K562 (cell line): ENCODE measurements around the gene PIP5K1B. TPM values are rescaled to one million over a fixed set of nuclear protein-coding genes. Genes with fewer than 3 reads are reported as not detected.

Experiments used
- ATF7 ChIP-seq: fragments of 450-650 bp; IDR thresholded peaks from 2 replicates; pipeline ENCODE4 v1.7.1; 2014; ENCODE audit warnings: mild to moderate bottlenecking, moderate library complexity
- DIDO1 ChIP-seq: fragments of 450-650 bp; IDR thresholded peaks from 2 replicates; pipeline ENCODE4 v1.6.1; 2016; ENCODE audit warnings: low read depth, missing biosample characterization, missing genetic modification characterization
- FOXJ3 ChIP-seq: sonication (generic); formaldehyde crosslinking; IDR thresholded peaks from 2 replicates; pipeline ENCODE4 v1.4.0; 2020; ENCODE audit warnings: mild to moderate bottlenecking, missing genetic modification reagents
- HDAC3 ChIP-seq: fragments of 450-650 bp; IDR thresholded peaks from 2 replicates; pipeline ENCODE4 v1.6.1; 2018; ENCODE audit warnings: borderline replicate concordance, mild to moderate bottlenecking, moderate library complexity; ENCODE audit not compliant: partially characterized antibody
- HDAC6 ChIP-seq: IDR thresholded peaks from 2 replicates; pipeline ENCODE4 v1.6.1; 2012; ENCODE audit warnings: low read depth, mild to moderate bottlenecking, control low read depth, inconsistent platforms, low read length, moderate library complexity
- KHSRP ChIP-seq: fragments of 450-650 bp; IDR thresholded peaks from 2 replicates; pipeline ENCODE4 v1.6.1; 2017
- MBD2 ChIP-seq: sonication (generic); IDR thresholded peaks from 2 replicates; pipeline ENCODE4 v1.6.1; 2016; ENCODE audit warnings: low read depth, borderline replicate concordance
- NFYB ChIP-seq: IDR thresholded peaks from 2 replicates; pipeline ENCODE4 v1.6.1; 2011; ENCODE audit warnings: mild to moderate bottlenecking, moderate library complexity; ENCODE audit not compliant: insufficient read length; ENCODE audit errors: extremely low read depth
- RAD21 ChIP-seq, 2 experiments: fragments of 250-450 bp in 1 of 2; fragments of 450-650 bp in 1 of 2; sonication (Bioruptor Pico) in 1 of 2; formaldehyde crosslinking in 1 of 2; IDR thresholded peaks in 1 of 2; conservative IDR thresholded peaks in 1 of 2; 2 replicates each; pipeline versions ENCODE4 v1.4.0 to v1.8.0; 2020 to 2022; ENCODE audit warnings: mild to moderate bottlenecking in 2 of 2, moderate library complexity in 1 of 2
- RBM34 ChIP-seq: fragments of 200-400 bp; formaldehyde crosslinking; IDR thresholded peaks from 2 replicates; pipeline ENCODE4 v1.6.1; 2018; ENCODE audit warnings: low read length, borderline replicate concordance; ENCODE audit not compliant: insufficient read depth
- SMARCB1 ChIP-seq: IDR thresholded peaks from 2 replicates; pipeline ENCODE4 v1.6.1; 2011; ENCODE audit warnings: improper control_type of control experiment, low read depth; ENCODE audit not compliant: insufficient read length
- SNRNP70 ChIP-seq: fragments of 200-400 bp; formaldehyde crosslinking; optimal IDR thresholded peaks from 2 replicates; pipeline ENCODE3; 2017; ENCODE audit warnings: low read depth, low read length
- SPI1 ChIP-seq: IDR thresholded peaks from 2 replicates; pipeline ENCODE4 v1.6.1; 2011; ENCODE audit warnings: low read depth, low read length, control low read depth, borderline replicate concordance
- ZBTB7A ChIP-seq: IDR thresholded peaks from 2 replicates; pipeline ENCODE4 v1.6.1; 2011; ENCODE audit warnings: low read depth, mild to moderate bottlenecking, low read length, moderate library complexity, borderline replicate concordance; ENCODE audit not compliant: control insufficient read depth
- ZNF134 ChIP-seq: fragments of 250-450 bp; sonication (Bioruptor Pico); conservative IDR thresholded peaks from 2 replicates; pipeline ENCODE4 v1.4.0; 2020
- ZNF165 ChIP-seq: fragments of 250-450 bp; sonication (Bioruptor Pico); IDR thresholded peaks from 2 replicates; pipeline ENCODE4 v1.4.0; 2020; ENCODE audit warnings: borderline replicate concordance
- ZNF408 ChIP-seq: fragments of 250-450 bp; sonication (Bioruptor Pico); IDR thresholded peaks from 2 replicates; pipeline ENCODE4 v1.4.0; 2020; ENCODE audit warnings: low read depth, mild to moderate bottlenecking, moderate library complexity
- ZNF79 ChIP-seq: fragments of 250-450 bp; sonication (Bioruptor Pico); IDR thresholded peaks from 2 replicates; pipeline ENCODE4 v1.4.0; 2020; ENCODE audit warnings: low read depth, mild to moderate bottlenecking, moderate library complexity
- polyA plus RNA-seq, 8 experiments: library from polyadenylated mRNA; depleted of rRNA in 4 of 8; stranded (reverse) in 5 of 8; unstranded in 3 of 8; fragments of >200 nt; fragmentation: Nextera tagmentation in 2 of 8; fragmentation: Illumina TruSeq in 1 of 8; extraction: Ambion mirVana in 2 of 8; extraction: Trizol in 1 of 8; gene quantifications; 2 replicates each; pipeline versions ENCODE4 v1.2.1 to v1.2.3, GENCODE V29; 2011 to 2014; ENCODE audit warnings: inconsistent platforms in 1 of 8, missing spikeins in 1 of 8
- total RNA-seq, 7 experiments: library from RNA; depleted of rRNA in 6 of 7; stranded (reverse); fragments of >200 nt in 6 of 7; fragmentation: Illumina TruSeq in 2 of 7; extraction: Trizol in 2 of 7; gene quantifications; 2 replicates each; pipeline versions ENCODE4 v1.2.1 to v1.2.3, GENCODE V29; 2011 to 2021; ENCODE audit warnings: low replicate concordance in 1 of 7
- TF ChIP-seq, protein P1 (sequence below), 2 experiments: fragments of 450-650 bp in 1 of 2; IDR thresholded peaks; 2 replicates each; pipeline ENCODE4 v1.6.1; 2011 to 2017; ENCODE audit warnings: low read depth in 2 of 2, antibody characterized with exemption in 1 of 2, borderline replicate concordance in 1 of 2, low read length in 1 of 2, mild to moderate bottlenecking in 1 of 2, mixed read lengths in 1 of 2; ENCODE audit not compliant: control insufficient read depth in 1 of 2
- TF ChIP-seq, protein P2 (sequence below): fragments of 250-450 bp; sonication (Bioruptor Pico); IDR thresholded peaks from 2 replicates; pipeline ENCODE4 v1.5.0; 2020; ENCODE audit warnings: mild to moderate bottlenecking
- TF ChIP-seq, protein P3 (sequence below): fragments of 250-450 bp; sonication (Bioruptor Pico); IDR thresholded peaks from 2 replicates; pipeline ENCODE4 v1.9.0; 2021; ENCODE audit warnings: mild to moderate bottlenecking, inconsistent platforms

Gene PIP5K1B
- total and polyA plus RNA-seq, 9 of the 15 experiments (the other 6 are each of a cell fraction or from before 2014, with no cell fraction given) = 3.1 to 12.9 (median 7.4) TPM

DNA sequence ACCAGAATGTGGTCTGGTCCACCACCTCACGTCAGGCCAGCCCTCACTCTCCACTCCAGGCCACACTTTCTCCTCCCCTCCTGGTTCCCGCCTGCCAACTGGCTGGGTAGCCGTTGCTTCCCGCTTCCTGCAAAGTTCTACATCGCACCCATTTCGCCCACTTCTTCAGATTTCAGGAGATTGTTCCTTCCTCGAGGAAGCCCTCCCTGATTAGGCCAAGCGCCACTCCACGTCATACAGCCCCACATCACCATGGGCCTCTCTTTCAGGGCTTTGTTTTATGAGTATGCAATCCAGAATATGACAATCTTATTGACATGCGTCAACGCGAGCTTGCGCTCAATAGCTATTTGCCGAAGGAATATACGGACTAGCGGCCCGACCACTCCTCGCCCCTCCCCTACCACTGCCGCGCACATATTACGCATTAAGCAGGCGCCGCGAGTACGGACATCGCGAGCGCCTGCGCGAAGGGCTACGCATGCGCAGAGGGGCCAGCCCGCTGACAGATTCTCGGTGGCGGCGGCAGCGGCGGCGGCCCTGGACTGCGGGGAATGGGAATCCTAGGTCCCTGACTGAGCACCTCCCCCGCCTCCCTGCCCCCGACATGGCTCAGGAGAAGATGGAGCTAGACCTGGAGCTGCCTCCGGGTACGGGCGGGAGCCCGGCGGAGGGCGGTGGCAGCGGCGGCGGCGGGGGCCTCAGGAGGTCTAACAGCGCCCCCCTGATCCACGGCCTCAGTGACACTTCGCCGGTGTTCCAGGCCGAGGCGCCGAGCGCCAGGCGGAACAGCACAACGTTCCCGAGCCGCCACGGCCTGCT is 74.7 kb downstream of the PIP5K1B start (continued):
- TF ChIP-seq RAD21 (CRISPR knock-in tag; conservative IDR thresholded peaks at IDR 0.05 in 1 of 2, IDR thresholded peaks at IDR 0.05 in 1 of 2) (peak; percentile 29 to 65; a peak in 3 of 4 replicates), MBD2 (0 out of 2 replicates have a peak, but pooled peaks have one; percentile 30), HDAC6 (no peak), HDAC3 (no peak), DIDO1 (tag) (no peak), ZNF408 (no peak), SPI1 (no peak), ATF7 (peak; percentile 65; the same call in 1 of the 2 replicates), SMARCB1 (no peak), FOXJ3 (CRISPR knock-in tag) (no peak), ZNF79 (CRISPR knock-in tag) (no peak), KHSRP (peak; percentile 48; the same call in 1 of the 2 replicates), ZNF165 (no peak), ZBTB7A (peak; percentile 76; the same call in 1 of the 2 replicates), RBM34 (no peak), NFYB (no peak), ZNF134 (CRISPR knock-in tag) (no peak), SNRNP70 (no peak)
- TF ChIP-seq, protein P1, sequence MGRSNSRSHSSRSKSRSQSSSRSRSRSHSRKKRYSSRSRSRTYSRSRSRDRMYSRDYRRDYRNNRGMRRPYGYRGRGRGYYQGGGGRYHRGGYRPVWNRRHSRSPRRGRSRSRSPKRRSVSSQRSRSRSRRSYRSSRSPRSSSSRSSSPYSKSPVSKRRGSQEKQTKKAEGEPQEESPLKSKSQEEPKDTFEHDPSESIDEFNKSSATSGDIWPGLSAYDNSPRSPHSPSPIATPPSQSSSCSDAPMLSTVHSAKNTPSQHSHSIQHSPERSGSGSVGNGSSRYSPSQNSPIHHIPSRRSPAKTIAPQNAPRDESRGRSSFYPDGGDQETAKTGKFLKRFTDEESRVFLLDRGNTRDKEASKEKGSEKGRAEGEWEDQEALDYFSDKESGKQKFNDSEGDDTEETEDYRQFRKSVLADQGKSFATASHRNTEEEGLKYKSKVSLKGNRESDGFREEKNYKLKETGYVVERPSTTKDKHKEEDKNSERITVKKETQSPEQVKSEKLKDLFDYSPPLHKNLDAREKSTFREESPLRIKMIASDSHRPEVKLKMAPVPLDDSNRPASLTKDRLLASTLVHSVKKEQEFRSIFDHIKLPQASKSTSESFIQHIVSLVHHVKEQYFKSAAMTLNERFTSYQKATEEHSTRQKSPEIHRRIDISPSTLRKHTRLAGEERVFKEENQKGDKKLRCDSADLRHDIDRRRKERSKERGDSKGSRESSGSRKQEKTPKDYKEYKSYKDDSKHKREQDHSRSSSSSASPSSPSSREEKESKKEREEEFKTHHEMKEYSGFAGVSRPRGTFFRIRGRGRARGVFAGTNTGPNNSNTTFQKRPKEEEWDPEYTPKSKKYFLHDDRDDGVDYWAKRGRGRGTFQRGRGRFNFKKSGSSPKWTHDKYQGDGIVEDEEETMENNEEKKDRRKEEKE (IDR thresholded peaks at IDR 0.05; ENCODE audit: borderline replicate concordance in 1 of 2, control insufficient read depth in 1 of 2, low read depth in 2 of 2, low read length in 1 of 2) = no peak
- TF ChIP-seq, protein P2, sequence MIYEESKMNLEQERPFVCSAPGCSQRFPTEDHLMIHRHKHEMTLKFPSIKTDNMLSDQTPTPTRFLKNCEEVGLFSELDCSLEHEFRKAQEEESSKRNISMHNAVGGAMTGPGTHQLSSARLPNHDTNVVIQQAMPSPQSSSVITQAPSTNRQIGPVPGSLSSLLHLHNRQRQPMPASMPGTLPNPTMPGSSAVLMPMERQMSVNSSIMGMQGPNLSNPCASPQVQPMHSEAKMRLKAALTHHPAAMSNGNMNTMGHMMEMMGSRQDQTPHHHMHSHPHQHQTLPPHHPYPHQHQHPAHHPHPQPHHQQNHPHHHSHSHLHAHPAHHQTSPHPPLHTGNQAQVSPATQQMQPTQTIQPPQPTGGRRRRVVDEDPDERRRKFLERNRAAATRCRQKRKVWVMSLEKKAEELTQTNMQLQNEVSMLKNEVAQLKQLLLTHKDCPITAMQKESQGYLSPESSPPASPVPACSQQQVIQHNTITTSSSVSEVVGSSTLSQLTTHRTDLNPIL (CRISPR knock-in tag) = no peak
- TF ChIP-seq, protein P3, sequence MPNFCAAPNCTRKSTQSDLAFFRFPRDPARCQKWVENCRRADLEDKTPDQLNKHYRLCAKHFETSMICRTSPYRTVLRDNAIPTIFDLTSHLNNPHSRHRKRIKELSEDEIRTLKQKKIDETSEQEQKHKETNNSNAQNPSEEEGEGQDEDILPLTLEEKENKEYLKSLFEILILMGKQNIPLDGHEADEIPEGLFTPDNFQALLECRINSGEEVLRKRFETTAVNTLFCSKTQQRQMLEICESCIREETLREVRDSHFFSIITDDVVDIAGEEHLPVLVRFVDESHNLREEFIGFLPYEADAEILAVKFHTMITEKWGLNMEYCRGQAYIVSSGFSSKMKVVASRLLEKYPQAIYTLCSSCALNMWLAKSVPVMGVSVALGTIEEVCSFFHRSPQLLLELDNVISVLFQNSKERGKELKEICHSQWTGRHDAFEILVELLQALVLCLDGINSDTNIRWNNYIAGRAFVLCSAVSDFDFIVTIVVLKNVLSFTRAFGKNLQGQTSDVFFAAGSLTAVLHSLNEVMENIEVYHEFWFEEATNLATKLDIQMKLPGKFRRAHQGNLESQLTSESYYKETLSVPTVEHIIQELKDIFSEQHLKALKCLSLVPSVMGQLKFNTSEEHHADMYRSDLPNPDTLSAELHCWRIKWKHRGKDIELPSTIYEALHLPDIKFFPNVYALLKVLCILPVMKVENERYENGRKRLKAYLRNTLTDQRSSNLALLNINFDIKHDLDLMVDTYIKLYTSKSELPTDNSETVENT (CRISPR knock-in tag) = no peak
